SJCRH30 (cell line): ENCODE measurements around the gene PRSS27. TPM values are rescaled to one million over a fixed set of nuclear protein-coding genes. Genes with fewer than 3 reads are reported as not detected.
"Not testable (repeated sequence)": the region's sequence is repeated elsewhere in the genome, so short reads cannot be mapped to it uniquely, and the experiment has no call there.

ENCODE experiments used
- DNase-seq, 2 experiments: peaks; one replicate each; pipeline ENCODE4 v3.0.0-alpha.2; 2015 to 2020
- H3K27ac ChIP-seq: fragments of 250-450 bp; sonication (Bioruptor Pico); 2 replicates; pipeline ENCODE4 v1.5.1; 2020; ENCODE audit warnings: mild to moderate bottlenecking, moderate library complexity
- H3K27me3 ChIP-seq: fragments of 250-450 bp; sonication (Bioruptor Pico); 2 replicates; pipeline ENCODE4 v1.5.1; 2020; ENCODE audit warnings: mild to moderate bottlenecking, moderate library complexity
- H3K36me3 ChIP-seq: fragments of 250-450 bp; sonication (Bioruptor Pico); 2 replicates; pipeline ENCODE4 v1.5.1; 2020; ENCODE audit warnings: mild to moderate bottlenecking, moderate library complexity
- H3K4me1 ChIP-seq: fragments of 250-450 bp; sonication (Bioruptor Pico); 2 replicates; pipeline ENCODE4 v1.5.1; 2020; ENCODE audit warnings: mild to moderate bottlenecking, moderate library complexity
- H3K4me3 ChIP-seq: fragments of 250-450 bp; sonication (Bioruptor Pico); 2 replicates; pipeline ENCODE4 v1.5.1; 2020; ENCODE audit warnings: mild to moderate bottlenecking, moderate library complexity
- H3K9me3 ChIP-seq: fragments of 250-450 bp; sonication (Bioruptor Pico); replicated peaks from 2 replicates; pipeline ENCODE4 v1.5.1; 2020; ENCODE audit warnings: mild to moderate bottlenecking, moderate library complexity
- total RNA-seq: library from RNA; depleted of rRNA; stranded (reverse); fragments of >200 nt; shearing (Covaris generic); gene quantifications from 2 replicates; pipeline ENCODE4 v1.2.3, GENCODE V29; 2014; rRNA removed

Gene PRSS27
- total RNA-seq, 1 experiment from 2014 or later, result 0.40 TPM

- DNase-seq, result peak; percentile 62 to 67
These were observed 44.3 kb downstream of the PRSS27 start for GRCh38 chr16:2675714-2676113.

GRCh38 chr16:2675021-2675420, 45.0 kb downstream of the PRSS27 start:
- Histone ChIP-seq H3K27ac (no peak overlapping the region), H3K4me3 (no peak overlapping the region), H3K4me1 (peaks cover 4% of the 10 kb centered on the region; the same call in 1 of the 2 replicates), H3K27me3 (no peaks in the 10 kb centered on the region), H3K36me3 (no peaks in the 10 kb centered on the region), H3K9me3 (no peaks in the 10 kb centered on the region)
- DNase-seq, result no peak

More at GRCh38 chr16:2675714-2676113, 44.3 kb downstream of the PRSS27 start:
- Histone ChIP-seq H3K9me3 (no peaks in the 10 kb centered on the region), H3K4me1 (peaks cover 4% of the 10 kb centered on the region; the same call in 1 of the 2 replicates), H3K27ac (no peak overlapping the region), H3K36me3 (no peaks in the 10 kb centered on the region), H3K4me3 (no peak overlapping the region), H3K27me3 (no peaks in the 10 kb centered on the region)

- no peaks in the 10 kb centered on the region for H3K27me3 ChIP-seq
- H3K4me1 ChIP-seq, result peaks cover 4% of the 10 kb centered on the region; the same call in 1 of the 2 replicates
- H3K9me3 ChIP-seq, result no peaks in the 10 kb centered on the region
- no peak overlapping the region for H3K27ac ChIP-seq
- peak; percentile 91 to 94 for DNase-seq
- peak overlapping the region; percentile 74 for H3K4me3 ChIP-seq
- H3K36me3 ChIP-seq, result no peaks in the 10 kb centered on the region
These were observed 46.7 kb downstream of the PRSS27 start for GRCh38 chr16:2673066-2673999.

GRCh38 chr16:2671741-2672140, 48.3 kb downstream of the PRSS27 start:
- Histone ChIP-seq H3K9me3 (no peaks in the 10 kb centered on the region), H3K27me3 (no peaks in the 10 kb centered on the region), H3K4me1 (peaks cover 4% of the 10 kb centered on the region; the same call in 1 of the 2 replicates), H3K27ac (no peak overlapping the region), H3K4me3 (no peak overlapping the region), H3K36me3 (no peaks in the 10 kb centered on the region)
- DNase-seq, result no peak

- H3K27me3 ChIP-seq, H3K9me3 ChIP-seq, H3K36me3 ChIP-seq, DNase-seq, H3K4me1 ChIP-seq, H3K27ac ChIP-seq, H3K4me3 ChIP-seq: not testable (repeated sequence)
These were observed 48.8 kb downstream of the PRSS27 start for GRCh38 chr16:2671193-2671592.

- not testable (repeated sequence) for H3K27me3 ChIP-seq, H3K4me3 ChIP-seq, H3K9me3 ChIP-seq, H3K36me3 ChIP-seq, H3K4me1 ChIP-seq, H3K27ac ChIP-seq
- DNase-seq, result peak; percentile 12 to 20
These were observed 50.0 kb downstream of the PRSS27 start for GRCh38 chr16:2670017-2670416.

- H3K27me3 ChIP-seq, H3K9me3 ChIP-seq, H3K27ac ChIP-seq, DNase-seq, H3K4me1 ChIP-seq, H3K36me3 ChIP-seq, H3K4me3 ChIP-seq: not testable (repeated sequence)
These were observed 50.4 kb downstream of the PRSS27 start for GRCh38 chr16:2669587-2669986.

- H3K27me3 ChIP-seq, DNase-seq, H3K9me3 ChIP-seq, H3K4me3 ChIP-seq, H3K27ac ChIP-seq, H3K4me1 ChIP-seq, H3K36me3 ChIP-seq: not testable (repeated sequence)
These were observed 53.4 kb downstream of the PRSS27 start for GRCh38 chr16:2666671-2667070.

GRCh38 chr16:2664574-2664982, 55.4 kb downstream of the PRSS27 start:
- H3K4me1 ChIP-seq, result no peaks in the 10 kb centered on the region
- no peak overlapping the region for H3K27ac ChIP-seq
- no peak for DNase-seq
- no peaks in the 10 kb centered on the region for H3K27me3 ChIP-seq
- H3K4me3 ChIP-seq, result no peak overlapping the region
- no peaks in the 10 kb centered on the region for H3K9me3 ChIP-seq
- no peaks in the 10 kb centered on the region for H3K36me3 ChIP-seq

GRCh38 chr16:2663553-2664546, 56.2 kb downstream of the PRSS27 start:
- no peaks in the 10 kb centered on the region for H3K27me3 ChIP-seq
- no peak overlapping the region for H3K27ac ChIP-seq
- DNase-seq, result no peak
- no peaks in the 10 kb centered on the region for H3K4me1 ChIP-seq
- no peak overlapping the region for H3K4me3 ChIP-seq
- no peaks in the 10 kb centered on the region for H3K9me3 ChIP-seq
- H3K36me3 ChIP-seq, result no peaks in the 10 kb centered on the region

Other genes with a start within 250 kb of the PRSS27 start
- 5.1 and 5.6 TPM in 2 replicates for gene NTN3, start 248.9 kb downstream of the PRSS27 start, total RNA-seq
- 19.8 and 21.8 TPM in 2 replicates for gene TBC1D24, start 245.1 kb downstream of the PRSS27 start, total RNA-seq
- 28.7 and 28.8 TPM in 2 replicates for gene ATP6V0C, start 206.3 kb downstream of the PRSS27 start, total RNA-seq
- gene AMDHD2, start 199.9 kb downstream of the PRSS27 start, total RNA-seq, result 14.8 and 16.1 TPM in 2 replicates
- gene CEMP1, start 188.8 kb downstream of the PRSS27 start, total RNA-seq, result not detected in 2 replicates
- 27.9 and 28.0 TPM in 2 replicates for gene PDPK1, start 182.2 kb downstream of the PRSS27 start, total RNA-seq
- 42.0 and 42.9 TPM in 2 replicates for gene KCTD5, start 37.7 kb downstream of the PRSS27 start, total RNA-seq
- 85.9 and 107 TPM in 2 replicates for gene SRRM2, start 32.4 kb upstream of the PRSS27 start, total RNA-seq
- gene ELOB, start 57.1 kb upstream of the PRSS27 start, total RNA-seq, result 90.5 and 119 TPM in 2 replicates
- gene PRSS33, start 67.3 kb upstream of the PRSS27 start, total RNA-seq, result not detected in 2 replicates
- not detected in 2 replicates for gene PRSS41, start 78.2 kb upstream of the PRSS27 start, total RNA-seq
- not detected in 2 replicates for gene PRSS21, start 97.0 kb upstream of the PRSS27 start, total RNA-seq
- not detected in 2 replicates for gene ZG16B, start 110.1 kb upstream of the PRSS27 start, total RNA-seq
- not detected in 2 replicates for gene PRSS22, start 137.9 kb upstream of the PRSS27 start, total RNA-seq
- gene FLYWCH2, start 163.0 kb upstream of the PRSS27 start, total RNA-seq, result 35.4 and 40.6 TPM in 2 replicates
- 9.1 and 9.7 TPM in 2 replicates for gene FLYWCH1, start 191.7 kb upstream of the PRSS27 start, total RNA-seq
- 13.8 and 14.9 TPM in 2 replicates for gene KREMEN2, start 244.1 kb upstream of the PRSS27 start, total RNA-seq
- gene PAQR4, start 249.1 kb upstream of the PRSS27 start, total RNA-seq, result 28.1 and 34.1 TPM in 2 replicates